Measurements from ENCODE around the gene PARD3B.

GRCh38 chr2:204573221-204573620 lies 27.9 kb downstream of the PARD3B start:
- no peak for TF ChIP-seq ZNF136 (CRISPR knock-in tag; IDR thresholded peaks at IDR 0.05; ENCODE audit: low read depth)
- no peak for TF ChIP-seq ZNF234 (CRISPR knock-in tag; conservative IDR thresholded peaks at IDR 0.05)
- TF ChIP-seq POLR2A (IDR thresholded peaks at IDR 0.05; ENCODE audit: insufficient read depth in 1 of 2, low read depth in 2 of 2, low read length in 2 of 2), result no peak
- no peak for TF ChIP-seq LRRFIP1 (CRISPR knock-in tag; conservative IDR thresholded peaks at IDR 0.05)
- TF ChIP-seq ZNF143 (CRISPR knock-in tag; IDR thresholded peaks at IDR 0.05), result no peak
- TF ChIP-seq ZFX (CRISPR knock-in tag; IDR thresholded peaks at IDR 0.05; ENCODE audit: low read depth), result no peak
- no peak for TF ChIP-seq MXI1 (IDR thresholded peaks at IDR 0.05; ENCODE audit: borderline replicate concordance, low read depth, low read length)
- TF ChIP-seq DRAP1 (CRISPR knock-in tag; IDR thresholded peaks at IDR 0.05), result no peak
- TF ChIP-seq CTCF (CRISPR knock-in tag; IDR thresholded peaks at IDR 0.05), result no peak
- TF ChIP-seq JUNB (CRISPR knock-in tag; IDR thresholded peaks at IDR 0.05; ENCODE audit: borderline replicate concordance), result no peak
- TF ChIP-seq TAF15 (IDR thresholded peaks at IDR 0.05; ENCODE audit: low read depth, low read length, poor library complexity, severe bottlenecking), result no peak
- TF ChIP-seq ZNF841 (CRISPR knock-in tag; IDR thresholded peaks at IDR 0.05; ENCODE audit: borderline replicate concordance), result no peak
- TF ChIP-seq AKNA (CRISPR knock-in tag; IDR thresholded peaks at IDR 0.05; ENCODE audit: borderline replicate concordance), result no peak
- no peak for TF ChIP-seq PRMT3 (CRISPR knock-in tag; IDR thresholded peaks at IDR 0.05; ENCODE audit: borderline replicate concordance, low read depth)

Measured in HepG2 (cell line).